Activated CD4-positive, alpha-beta T cell treated with anti-CD3 and anti-CD28 coated beads, Interleukin-2, amount 10 ng/mL, durations not matched to agents 24 days and 14 days (primary cell): Measurements from ENCODE around the gene NRG2. TPM values are rescaled to one million over a fixed set of nuclear protein-coding genes. Genes with fewer than 3 reads are reported as not detected.

Experiments used
- DNase-seq: peaks from one replicate; pipeline ENCODE4 v3.0.0; 2022
- H3K27ac Mint-ChIP-seq: one replicate; pipeline ENCODE4 v1.8.0; 2022; ENCODE audit warnings: mild to moderate bottlenecking, mixed read lengths
- H3K27me3 Mint-ChIP-seq: one replicate; pipeline ENCODE4 v1.8.0; 2022; ENCODE audit warnings: mixed read lengths
- H3K36me3 Mint-ChIP-seq: one replicate; pipeline ENCODE4 v1.8.0; 2022; ENCODE audit warnings: low read depth, mild to moderate bottlenecking, mixed read lengths
- H3K4me1 Mint-ChIP-seq: one replicate; pipeline ENCODE4 v1.8.0; 2021; ENCODE audit warnings: mixed read lengths
- H3K4me3 Mint-ChIP-seq: one replicate; pipeline ENCODE4 v1.8.0; 2022; ENCODE audit warnings: mild to moderate bottlenecking, moderate library complexity, mixed read lengths
- H3K9me3 Mint-ChIP-seq: one replicate; pipeline ENCODE4 v1.8.0; 2021; ENCODE audit warnings: mixed read lengths
- intact Hi-C: fragments of 100-400 bp; cut with micrococcal nuclease; formaldehyde crosslinking; loops from one replicate; pipeline ENCODE4 v1.15.1; 2023
- total RNA-seq: library from RNA; stranded (reverse); gene quantifications from 2 replicates; pipeline ENCODE4 v1.2.3, GENCODE V29; 2022

NRG2 gene
- total RNA-seq, 1 donor from 2014 or later = 0.07 TPM

- Mint-ChIP-seq H3K9me3 (no peaks in the 10 kb centered on the region), H3K27ac (no peak overlapping the region), H3K4me1 (no peaks in the 10 kb centered on the region), H3K4me3 (no peak overlapping the region), H3K27me3 (peaks cover 19% of the 10 kb centered on the region), H3K36me3 (no peaks in the 10 kb centered on the region)
- intact Hi-C loops = no loop called here
- peak; percentile 27 for DNase-seq
Measured at GRCh38 chr5:139951296-139951924, 91.7 kb downstream of the NRG2 start.

- intact Hi-C loops = no loop called here
- H3K27me3 Mint-ChIP-seq = peaks cover 24% of the 10 kb centered on the region
- H3K4me3 Mint-ChIP-seq = no peak overlapping the region
- H3K4me1 Mint-ChIP-seq = no peaks in the 10 kb centered on the region
- DNase-seq = no peak
- H3K36me3 Mint-ChIP-seq = no peaks in the 10 kb centered on the region
- no peak overlapping the region for H3K27ac Mint-ChIP-seq
- no peaks in the 10 kb centered on the region for H3K9me3 Mint-ChIP-seq
Measured at GRCh38 chr5:139950436-139950835, 92.7 kb downstream of the NRG2 start.

- peak; percentile 33 for DNase-seq
- no peaks in the 10 kb centered on the region for H3K4me1 Mint-ChIP-seq
- H3K27ac Mint-ChIP-seq = no peak overlapping the region
- no peaks in the 10 kb centered on the region for H3K9me3 Mint-ChIP-seq
- intact Hi-C loops = no loop called here
- H3K36me3 Mint-ChIP-seq = no peaks in the 10 kb centered on the region
- H3K27me3 Mint-ChIP-seq = peaks cover 28% of the 10 kb centered on the region
- no peak overlapping the region for H3K4me3 Mint-ChIP-seq
Measured at GRCh38 chr5:139949710-139950109, 93.4 kb downstream of the NRG2 start.

- no peak for DNase-seq
- no peaks in the 10 kb centered on the region for H3K36me3 Mint-ChIP-seq
- H3K9me3 Mint-ChIP-seq = no peaks in the 10 kb centered on the region
- no peaks in the 10 kb centered on the region for H3K4me1 Mint-ChIP-seq
- H3K27ac Mint-ChIP-seq = no peak overlapping the region
- intact Hi-C loops = no loop called here
- H3K4me3 Mint-ChIP-seq = no peak overlapping the region
- H3K27me3 Mint-ChIP-seq = peaks cover 35% of the 10 kb centered on the region
Measured at GRCh38 chr5:139947727-139948126, 95.4 kb downstream of the NRG2 start.

GRCh38 chr5:139946440-139946839, 96.7 kb downstream of the NRG2 start:
- Mint-ChIP-seq H3K27ac (no peak overlapping the region), H3K4me3 (no peak overlapping the region)
- DNase-seq = no peak

GRCh38 chr5:139946006-139946405, 97.1 kb downstream of the NRG2 start:
- H3K36me3 Mint-ChIP-seq = no peaks in the 10 kb centered on the region
- no peaks in the 10 kb centered on the region for H3K9me3 Mint-ChIP-seq
- intact Hi-C loops = no loop called here
- H3K27ac Mint-ChIP-seq = no peak overlapping the region
- no peak for DNase-seq
- H3K4me1 Mint-ChIP-seq = no peaks in the 10 kb centered on the region
- H3K4me3 Mint-ChIP-seq = no peak overlapping the region
- peaks cover 37% of the 10 kb centered on the region for H3K27me3 Mint-ChIP-seq

More at GRCh38 chr5:139946440-139946839, 96.7 kb downstream of the NRG2 start:
- Mint-ChIP-seq H3K27me3 (peaks cover 37% of the 10 kb centered on the region), H3K9me3 (no peaks in the 10 kb centered on the region), H3K4me1 (no peaks in the 10 kb centered on the region), H3K36me3 (no peaks in the 10 kb centered on the region)
- intact Hi-C loops = no loop called here

- DNase-seq = no peak
- Mint-ChIP-seq H3K9me3 (no peaks in the 10 kb centered on the region), H3K27ac (no peak overlapping the region), H3K27me3 (peaks cover 44% of the 10 kb centered on the region), H3K4me1 (no peaks in the 10 kb centered on the region), H3K4me3 (no peak overlapping the region), H3K36me3 (no peaks in the 10 kb centered on the region)
- intact Hi-C loops = no loop called here
Measured at GRCh38 chr5:139942243-139942642, 100.9 kb downstream of the NRG2 start.

- intact Hi-C loops = no loop called here
- Mint-ChIP-seq H3K4me1 (no peaks in the 10 kb centered on the region), H3K36me3 (no peaks in the 10 kb centered on the region), H3K27me3 (peaks cover 27% of the 10 kb centered on the region), H3K9me3 (peaks cover 3% of the 10 kb centered on the region), H3K27ac (no peak overlapping the region), H3K4me3 (no peak overlapping the region)
- no peak for DNase-seq
Measured at GRCh38 chr5:139930406-139930805, 112.7 kb downstream of the NRG2 start.

- Mint-ChIP-seq H3K36me3 (no peaks in the 10 kb centered on the region), H3K4me3 (no peak overlapping the region), H3K9me3 (peaks cover 3% of the 10 kb centered on the region), H3K4me1 (no peaks in the 10 kb centered on the region), H3K27me3 (peaks cover 30% of the 10 kb centered on the region), H3K27ac (no peak overlapping the region)
- intact Hi-C loops = no loop called here
- DNase-seq = peak; percentile 44
Measured at GRCh38 chr5:139926797-139927503, 116.1 kb downstream of the NRG2 start.

GRCh38 chr5:139925650-139926640, 117.2 kb downstream of the NRG2 start:
- no peaks in the 10 kb centered on the region for H3K9me3 Mint-ChIP-seq
- H3K4me3 Mint-ChIP-seq = no peak overlapping the region
- H3K36me3 Mint-ChIP-seq = no peaks in the 10 kb centered on the region
- peak; percentile 48 for DNase-seq
- H3K27me3 Mint-ChIP-seq = peaks cover 32% of the 10 kb centered on the region
- H3K4me1 Mint-ChIP-seq = no peaks in the 10 kb centered on the region
- H3K27ac Mint-ChIP-seq = no peak overlapping the region
- intact Hi-C loops = no loop called here

GRCh38 chr5:139925216-139925562, 117.9 kb downstream of the NRG2 start:
- Mint-ChIP-seq H3K9me3 (no peaks in the 10 kb centered on the region), H3K36me3 (no peaks in the 10 kb centered on the region), H3K4me1 (no peaks in the 10 kb centered on the region), H3K27ac (no peak overlapping the region), H3K4me3 (no peak overlapping the region), H3K27me3 (peaks cover 35% of the 10 kb centered on the region)
- intact Hi-C loops = no loop called here
- DNase-seq = peak; percentile 26

GRCh38 chr5:139924294-139925215, 118.5 kb downstream of the NRG2 start:
- Mint-ChIP-seq H3K9me3 (no peaks in the 10 kb centered on the region), H3K4me1 (no peaks in the 10 kb centered on the region), H3K4me3 (no peak overlapping the region), H3K36me3 (no peaks in the 10 kb centered on the region), H3K27ac (no peak overlapping the region), H3K27me3 (peaks cover 33% of the 10 kb centered on the region)
- intact Hi-C loops = no loop called here
- DNase-seq = peak; percentile 40

- Mint-ChIP-seq H3K36me3 (no peaks in the 10 kb centered on the region), H3K9me3 (no peaks in the 10 kb centered on the region), H3K4me3 (no peak overlapping the region), H3K27ac (no peak overlapping the region), H3K27me3 (peaks cover 27% of the 10 kb centered on the region), H3K4me1 (no peaks in the 10 kb centered on the region)
- intact Hi-C loops = no loop called here
- no peak for DNase-seq
Measured at GRCh38 chr5:139919308-139919707, 123.8 kb downstream of the NRG2 start.
